Ishikawa (cell line): ENCODE results near the gene A1BG.

Experiments used
- CEBPB ChIP-seq: IDR thresholded peaks from 2 replicates; pipeline ENCODE4 v1.6.1; 2012
- CREB1 ChIP-seq: IDR thresholded peaks from 2 replicates; pipeline ENCODE4 v1.6.1; 2012; ENCODE audit warnings: low read depth
- EGR1 ChIP-seq: IDR thresholded peaks from 2 replicates; pipeline ENCODE4 v1.6.1; 2012
- EP300 ChIP-seq: IDR thresholded peaks from 2 replicates; pipeline ENCODE4 v1.6.1; 2012; ENCODE audit warnings: borderline replicate concordance
- RAD21 ChIP-seq: IDR thresholded peaks from 2 replicates; pipeline ENCODE4 v1.6.1; 2012; ENCODE audit warnings: low read depth
- TAF1 ChIP-seq: IDR thresholded peaks from 2 replicates; pipeline ENCODE4 v1.6.1; 2012; ENCODE audit warnings: low read depth, mild to moderate bottlenecking
- TCF12 ChIP-seq: IDR thresholded peaks from 2 replicates; pipeline ENCODE4 v1.6.1; 2012; ENCODE audit warnings: low read depth
- TEAD4 ChIP-seq: IDR thresholded peaks from 2 replicates; pipeline ENCODE4 v1.6.1; 2012
- YY1 ChIP-seq: IDR thresholded peaks from 2 replicates; pipeline ENCODE4 v1.6.1; 2012; ENCODE audit warnings: low read depth
- ZBTB7A ChIP-seq: IDR thresholded peaks from 2 replicates; pipeline ENCODE4 v1.6.1; 2012; ENCODE audit warnings: low read depth
- TF ChIP-seq, protein P1 (sequence below): IDR thresholded peaks from 2 replicates; pipeline ENCODE4 v1.6.1; 2012
- TF ChIP-seq, protein P2 (sequence below): IDR thresholded peaks from 2 replicates; pipeline ENCODE4 v1.6.1; 2012; ENCODE audit warnings: low read depth, mild to moderate bottlenecking

DNA sequence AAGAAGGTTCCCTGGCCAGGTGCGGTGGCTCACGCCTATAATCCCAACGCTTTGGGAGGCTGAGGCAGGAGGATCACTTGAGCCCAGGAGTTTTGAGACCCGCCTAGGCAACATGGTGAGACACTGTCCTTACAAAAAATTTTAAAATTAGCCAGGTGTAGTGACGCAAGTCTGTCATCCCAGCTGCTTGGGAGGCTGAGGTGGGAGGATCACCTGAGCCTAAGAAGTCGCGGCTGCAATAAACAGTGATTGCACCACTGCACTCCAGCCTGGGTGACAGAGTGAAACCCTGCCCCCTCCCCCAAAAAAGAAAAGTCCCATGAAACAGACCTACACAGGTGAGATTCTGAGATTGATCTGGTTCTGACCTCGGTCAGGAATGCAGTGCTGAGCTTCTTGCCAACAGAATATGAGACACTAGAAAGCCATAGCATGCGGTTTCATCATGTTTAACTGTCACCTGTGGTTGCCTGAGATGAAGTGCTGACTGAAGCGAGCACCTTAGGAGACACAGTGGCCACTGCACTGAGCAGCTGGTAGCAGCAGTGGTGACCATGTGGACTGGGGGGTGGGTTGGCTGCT is 2.0 kb upstream of the A1BG start:
- no peak for TF ChIP-seq CREB1
- TF ChIP-seq RAD21: no peak
- TF ChIP-seq TCF12: no peak
- TF ChIP-seq EGR1: no peak
- no peak for TF ChIP-seq YY1
- no peak for TF ChIP-seq CEBPB
- TF ChIP-seq TAF1: no peak
- TF ChIP-seq TEAD4: no peak
- TF ChIP-seq, protein P1, sequence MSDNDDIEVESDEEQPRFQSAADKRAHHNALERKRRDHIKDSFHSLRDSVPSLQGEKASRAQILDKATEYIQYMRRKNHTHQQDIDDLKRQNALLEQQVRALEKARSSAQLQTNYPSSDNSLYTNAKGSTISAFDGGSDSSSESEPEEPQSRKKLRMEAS: no peak
- no peak for TF ChIP-seq EP300
- no peak for TF ChIP-seq ZBTB7A
- TF ChIP-seq, protein P2, sequence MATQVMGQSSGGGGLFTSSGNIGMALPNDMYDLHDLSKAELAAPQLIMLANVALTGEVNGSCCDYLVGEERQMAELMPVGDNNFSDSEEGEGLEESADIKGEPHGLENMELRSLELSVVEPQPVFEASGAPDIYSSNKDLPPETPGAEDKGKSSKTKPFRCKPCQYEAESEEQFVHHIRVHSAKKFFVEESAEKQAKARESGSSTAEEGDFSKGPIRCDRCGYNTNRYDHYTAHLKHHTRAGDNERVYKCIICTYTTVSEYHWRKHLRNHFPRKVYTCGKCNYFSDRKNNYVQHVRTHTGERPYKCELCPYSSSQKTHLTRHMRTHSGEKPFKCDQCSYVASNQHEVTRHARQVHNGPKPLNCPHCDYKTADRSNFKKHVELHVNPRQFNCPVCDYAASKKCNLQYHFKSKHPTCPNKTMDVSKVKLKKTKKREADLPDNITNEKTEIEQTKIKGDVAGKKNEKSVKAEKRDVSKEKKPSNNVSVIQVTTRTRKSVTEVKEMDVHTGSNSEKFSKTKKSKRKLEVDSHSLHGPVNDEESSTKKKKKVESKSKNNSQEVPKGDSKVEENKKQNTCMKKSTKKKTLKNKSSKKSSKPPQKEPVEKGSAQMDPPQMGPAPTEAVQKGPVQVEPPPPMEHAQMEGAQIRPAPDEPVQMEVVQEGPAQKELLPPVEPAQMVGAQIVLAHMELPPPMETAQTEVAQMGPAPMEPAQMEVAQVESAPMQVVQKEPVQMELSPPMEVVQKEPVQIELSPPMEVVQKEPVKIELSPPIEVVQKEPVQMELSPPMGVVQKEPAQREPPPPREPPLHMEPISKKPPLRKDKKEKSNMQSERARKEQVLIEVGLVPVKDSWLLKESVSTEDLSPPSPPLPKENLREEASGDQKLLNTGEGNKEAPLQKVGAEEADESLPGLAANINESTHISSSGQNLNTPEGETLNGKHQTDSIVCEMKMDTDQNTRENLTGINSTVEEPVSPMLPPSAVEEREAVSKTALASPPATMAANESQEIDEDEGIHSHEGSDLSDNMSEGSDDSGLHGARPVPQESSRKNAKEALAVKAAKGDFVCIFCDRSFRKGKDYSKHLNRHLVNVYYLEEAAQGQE: no peak
